ENCODE data around the gene B2M. TPM values are rescaled to one million over a fixed set of nuclear protein-coding genes. Genes with fewer than 3 reads are reported as not detected.
"Not testable (repeated sequence)": the region's sequence is repeated elsewhere in the genome, so short reads cannot be mapped to it uniquely, and the experiment has no call there.

Gene B2M
- polyA plus RNA-seq, 1 donor (not counting 4 experiments of a cell fraction or from before 2014, with no cell fraction given) = 3,098 TPM

DNA sequence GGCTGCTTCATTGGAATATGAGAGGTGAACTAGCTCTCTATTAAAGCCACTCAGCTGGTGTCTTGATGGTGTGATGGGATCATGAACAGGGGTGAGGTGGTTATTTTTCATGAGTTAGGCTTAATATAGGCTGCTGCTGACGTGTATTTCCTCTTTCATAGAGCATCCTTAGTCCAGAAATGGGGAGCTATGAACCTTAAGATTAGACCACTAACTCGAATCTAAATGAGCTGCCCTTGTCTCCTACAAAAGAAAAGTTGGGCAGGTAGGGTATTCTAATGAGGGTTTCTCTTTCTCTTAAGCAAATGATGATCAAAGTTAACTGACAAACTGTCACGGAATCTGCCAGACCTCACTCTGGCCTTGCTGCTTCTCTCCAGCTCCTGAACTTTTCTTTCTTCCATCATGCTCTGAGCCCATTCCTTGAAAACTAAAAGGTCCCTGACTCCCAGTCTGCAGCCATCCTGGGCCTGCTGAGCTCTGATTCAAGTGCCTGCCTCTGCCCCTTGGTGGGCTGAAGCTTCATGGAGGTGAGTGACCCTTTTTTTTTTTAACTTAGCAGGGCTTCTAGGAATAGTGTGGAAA, 25.0 kb downstream of the B2M start, which contains the start of gene TRIM69:
Gene TRIM69 (plus strand): TSS at position 348 of the 585 bp plus-strand sequence. CDS start 177 bp downstream, at position 525.
- Histone ChIP-seq H3K27ac (ENCODE audit: control insufficient read depth, insufficient read depth, low read length) (no peak within 1 kb of the TSS), H3K9me1 (ENCODE audit: control insufficient read depth, extremely low read depth, insufficient read depth, low read length) (no peaks in the 10 kb centered on the region), H3K27me3 (ENCODE audit: control insufficient read depth, extremely low read depth, insufficient read depth, low read length) (no peaks in the 10 kb centered on the region), H3K9ac (ENCODE audit: control insufficient read depth, extremely low read depth, insufficient read depth, low read length) (no peak within 1 kb of the TSS), H2AFZ (ENCODE audit: control insufficient read depth, low read length) (no peak within 1 kb of the TSS), H3K9me3 (ENCODE audit: control insufficient read depth, low read depth, low read length) (no peaks in the 10 kb centered on the region), H3K4me3 (ENCODE audit: control insufficient read depth in 2 of 3, extremely low read depth in 1 of 3, insufficient read depth in 2 of 3, low read depth in 1 of 3, low read length in 3 of 3) (no peak within 1 kb of the TSS), H3K36me3 (ENCODE audit: control insufficient read depth in 2 of 2, extremely low read depth in 1 of 2, insufficient read depth in 2 of 2, low read length in 2 of 2) (no peaks in the 10 kb centered on the region), H3K4me1 (ENCODE audit: control insufficient read depth, extremely low read depth, insufficient read depth, low read length) (no peaks in the 10 kb centered on the region), H3K79me2 (ENCODE audit: control insufficient read depth, insufficient read depth, low read length) (no peaks in the 10 kb centered on the region), H4K20me1 (ENCODE audit: control insufficient read depth, extremely low read depth, insufficient read depth, low read length) (no peaks in the 10 kb centered on the region), H3K4me2 (ENCODE audit: control insufficient read depth, extremely low read depth, insufficient read depth, low read depth, low read length) (no peak within 1 kb of the TSS)
- dilution Hi-C loops (cut with MboI; ENCODE audit: extremely low pct_ligation_motif_present, low sequenced_read_pairs) = loop anchor here (5.0 kb wide), 1 partner anchor 51 kb away; no protein-coding TSS in a partner anchor
- no peak for FAIRE-seq
- TF ChIP-seq EZH2 (IDR thresholded peaks at IDR 0.05; ENCODE audit: low read length) = no peak
- DNase-seq (ENCODE audit: low read depth, low spot score) = no peak

DNA sequence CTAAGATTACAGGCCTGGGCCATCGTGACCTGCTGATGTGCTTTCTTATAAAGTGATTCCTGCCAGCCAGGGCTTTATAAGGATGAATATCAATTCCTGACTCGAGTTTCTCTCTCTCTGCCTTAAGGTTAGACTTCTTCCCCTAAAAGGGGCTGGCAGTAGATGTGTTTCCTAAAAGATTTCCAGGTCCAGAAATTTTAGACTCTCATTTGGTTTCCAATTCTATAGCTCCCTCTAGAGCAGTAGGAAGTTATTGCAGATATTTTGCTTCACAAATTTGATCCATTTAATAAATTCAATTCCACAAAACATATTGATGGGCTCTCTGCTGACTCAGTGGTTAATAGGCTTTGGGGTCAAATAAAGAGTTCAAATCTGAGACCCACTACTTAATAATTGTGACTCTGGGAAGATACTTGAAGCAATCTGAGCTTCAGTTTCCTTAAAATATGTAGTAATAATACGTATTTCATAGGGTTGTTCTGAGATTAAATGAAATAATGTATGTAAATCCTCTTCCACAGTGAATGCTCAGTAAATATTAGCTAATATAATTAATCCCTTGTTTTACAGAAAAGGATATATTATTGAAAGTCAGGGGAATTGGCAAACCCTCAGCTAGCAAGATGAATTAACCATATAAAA, 27.1 kb downstream of the B2M start:
- Histone ChIP-seq H3K27me3 (ENCODE audit: control insufficient read depth, extremely low read depth, insufficient read depth, low read length) (no peaks in the 10 kb centered on the region), H3K4me2 (ENCODE audit: control insufficient read depth, extremely low read depth, insufficient read depth, low read depth, low read length) (no peak overlapping the region), H3K36me3 (ENCODE audit: control insufficient read depth in 2 of 2, extremely low read depth in 1 of 2, insufficient read depth in 2 of 2, low read length in 2 of 2) (no peaks in the 10 kb centered on the region), H3K79me2 (ENCODE audit: control insufficient read depth, insufficient read depth, low read length) (no peaks in the 10 kb centered on the region), H3K4me1 (ENCODE audit: control insufficient read depth, extremely low read depth, insufficient read depth, low read length) (no peaks in the 10 kb centered on the region), H3K4me3 (ENCODE audit: control insufficient read depth in 2 of 3, extremely low read depth in 1 of 3, insufficient read depth in 2 of 3, low read depth in 1 of 3, low read length in 3 of 3) (no peak overlapping the region), H3K9ac (ENCODE audit: control insufficient read depth, extremely low read depth, insufficient read depth, low read length) (no peak overlapping the region), H3K9me1 (ENCODE audit: control insufficient read depth, extremely low read depth, insufficient read depth, low read length) (no peaks in the 10 kb centered on the region), H3K9me3 (ENCODE audit: control insufficient read depth, low read depth, low read length) (no peaks in the 10 kb centered on the region), H3K27ac (ENCODE audit: control insufficient read depth, insufficient read depth, low read length) (no peak overlapping the region), H2AFZ (ENCODE audit: control insufficient read depth, low read length) (no peak overlapping the region), H4K20me1 (ENCODE audit: control insufficient read depth, extremely low read depth, insufficient read depth, low read length) (no peaks in the 10 kb centered on the region)
- DNase-seq (ENCODE audit: low read depth, low spot score) = no peak
- dilution Hi-C loops (cut with MboI; ENCODE audit: extremely low pct_ligation_motif_present, low sequenced_read_pairs) = loop anchor here (5.0 kb wide), 1 partner anchor 49 kb away; no protein-coding TSS in a partner anchor
- no peak for FAIRE-seq
- TF ChIP-seq, protein P1, sequence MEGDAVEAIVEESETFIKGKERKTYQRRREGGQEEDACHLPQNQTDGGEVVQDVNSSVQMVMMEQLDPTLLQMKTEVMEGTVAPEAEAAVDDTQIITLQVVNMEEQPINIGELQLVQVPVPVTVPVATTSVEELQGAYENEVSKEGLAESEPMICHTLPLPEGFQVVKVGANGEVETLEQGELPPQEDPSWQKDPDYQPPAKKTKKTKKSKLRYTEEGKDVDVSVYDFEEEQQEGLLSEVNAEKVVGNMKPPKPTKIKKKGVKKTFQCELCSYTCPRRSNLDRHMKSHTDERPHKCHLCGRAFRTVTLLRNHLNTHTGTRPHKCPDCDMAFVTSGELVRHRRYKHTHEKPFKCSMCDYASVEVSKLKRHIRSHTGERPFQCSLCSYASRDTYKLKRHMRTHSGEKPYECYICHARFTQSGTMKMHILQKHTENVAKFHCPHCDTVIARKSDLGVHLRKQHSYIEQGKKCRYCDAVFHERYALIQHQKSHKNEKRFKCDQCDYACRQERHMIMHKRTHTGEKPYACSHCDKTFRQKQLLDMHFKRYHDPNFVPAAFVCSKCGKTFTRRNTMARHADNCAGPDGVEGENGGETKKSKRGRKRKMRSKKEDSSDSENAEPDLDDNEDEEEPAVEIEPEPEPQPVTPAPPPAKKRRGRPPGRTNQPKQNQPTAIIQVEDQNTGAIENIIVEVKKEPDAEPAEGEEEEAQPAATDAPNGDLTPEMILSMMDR (optimal IDR thresholded peaks at IDR 0.05 in 1 of 3, IDR thresholded peaks at IDR 0.05 in 1 of 3, conservative IDR thresholded peaks at IDR 0.05 in 1 of 3; ENCODE audit: extremely low read depth in 1 of 3, insufficient read depth in 2 of 3, low read length in 3 of 3) = peak in 2 of 3 experiments; percentile 52 to 66
- TF ChIP-seq EZH2 (IDR thresholded peaks at IDR 0.05; ENCODE audit: low read length) = no peak

DNA sequence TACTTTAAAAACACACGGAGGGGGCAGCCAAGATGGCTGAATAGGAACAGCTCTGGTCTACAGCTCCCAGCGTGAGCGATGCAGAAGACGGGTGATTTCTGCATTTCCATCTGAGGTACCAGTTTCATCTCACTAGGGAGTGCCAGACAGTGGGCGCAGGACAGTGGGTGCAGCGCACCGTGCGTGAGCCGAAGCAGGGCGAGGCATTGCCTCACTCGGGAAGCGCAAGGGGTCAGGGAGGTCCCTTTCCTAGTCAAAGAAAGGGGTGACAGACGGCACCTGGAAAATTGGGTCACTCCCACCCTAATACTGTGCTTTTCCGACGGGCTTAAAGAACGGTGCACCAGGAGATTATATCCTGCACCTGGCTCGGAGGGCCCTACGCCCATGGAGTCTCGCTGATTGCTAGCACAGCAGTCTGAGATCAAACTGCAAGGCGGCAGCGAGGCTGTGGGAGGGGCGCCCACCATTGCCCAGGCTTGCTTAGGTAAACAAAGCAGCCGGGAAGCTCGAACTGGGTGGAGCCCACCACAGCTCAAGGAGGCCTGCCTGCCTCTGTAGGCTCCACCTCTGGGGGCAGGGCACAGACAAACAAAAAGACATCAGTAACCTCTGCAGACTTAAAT, 28.0 kb downstream of the B2M start:
- H4K20me1 ChIP-seq (ENCODE audit: control insufficient read depth, extremely low read depth, insufficient read depth, low read length); H3K9ac ChIP-seq (ENCODE audit: control insufficient read depth, extremely low read depth, insufficient read depth, low read length); H3K79me2 ChIP-seq (ENCODE audit: control insufficient read depth, insufficient read depth, low read length); FAIRE-seq; H3K27me3 ChIP-seq (ENCODE audit: control insufficient read depth, extremely low read depth, insufficient read depth, low read length); H3K36me3 ChIP-seq (ENCODE audit: control insufficient read depth in 2 of 2, extremely low read depth in 1 of 2, insufficient read depth in 2 of 2, low read length in 2 of 2); H3K4me1 ChIP-seq (ENCODE audit: control insufficient read depth, extremely low read depth, insufficient read depth, low read length); H2AFZ ChIP-seq (ENCODE audit: control insufficient read depth, low read length); H3K9me1 ChIP-seq (ENCODE audit: control insufficient read depth, extremely low read depth, insufficient read depth, low read length); H3K4me3 ChIP-seq (ENCODE audit: control insufficient read depth in 2 of 3, extremely low read depth in 1 of 3, insufficient read depth in 2 of 3, low read depth in 1 of 3, low read length in 3 of 3); DNase-seq (ENCODE audit: low read depth, low spot score); H3K4me2 ChIP-seq (ENCODE audit: control insufficient read depth, extremely low read depth, insufficient read depth, low read depth, low read length); H3K9me3 ChIP-seq (ENCODE audit: control insufficient read depth, low read depth, low read length); H3K27ac ChIP-seq (ENCODE audit: control insufficient read depth, insufficient read depth, low read length): not testable (repeated sequence)
- dilution Hi-C loops (cut with MboI; ENCODE audit: extremely low pct_ligation_motif_present, low sequenced_read_pairs) = loop anchor here (5.0 kb wide), 1 partner anchor 48 kb away; no protein-coding TSS in a partner anchor

DNA sequence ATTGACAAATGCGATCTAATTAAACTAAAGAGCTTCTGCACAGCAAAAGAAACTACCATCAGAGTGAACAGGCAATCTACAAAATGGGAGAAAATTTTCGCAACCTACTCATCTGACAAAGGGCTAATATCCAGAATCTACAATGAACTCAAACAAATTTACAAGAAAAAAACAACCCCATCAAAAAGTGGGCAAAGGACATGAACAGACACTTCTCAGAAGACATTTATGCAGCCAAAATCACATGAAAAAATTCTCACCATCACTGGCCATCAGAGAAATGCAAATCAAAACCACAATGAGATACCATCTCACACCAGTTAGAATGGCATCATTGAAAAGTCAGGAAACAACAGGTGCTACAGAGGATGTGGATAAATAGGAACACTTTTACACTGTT, 32.1 kb downstream of the B2M start:
- H4K20me1 ChIP-seq (ENCODE audit: control insufficient read depth, extremely low read depth, insufficient read depth, low read length); H2AFZ ChIP-seq (ENCODE audit: control insufficient read depth, low read length); H3K27ac ChIP-seq (ENCODE audit: control insufficient read depth, insufficient read depth, low read length); FAIRE-seq; H3K36me3 ChIP-seq (ENCODE audit: control insufficient read depth in 2 of 2, extremely low read depth in 1 of 2, insufficient read depth in 2 of 2, low read length in 2 of 2); DNase-seq (ENCODE audit: low read depth, low spot score); H3K9me3 ChIP-seq (ENCODE audit: control insufficient read depth, low read depth, low read length); H3K79me2 ChIP-seq (ENCODE audit: control insufficient read depth, insufficient read depth, low read length); H3K4me2 ChIP-seq (ENCODE audit: control insufficient read depth, extremely low read depth, insufficient read depth, low read depth, low read length); H3K9me1 ChIP-seq (ENCODE audit: control insufficient read depth, extremely low read depth, insufficient read depth, low read length); H3K4me3 ChIP-seq (ENCODE audit: control insufficient read depth in 2 of 3, extremely low read depth in 1 of 3, insufficient read depth in 2 of 3, low read depth in 1 of 3, low read length in 3 of 3); H3K27me3 ChIP-seq (ENCODE audit: control insufficient read depth, extremely low read depth, insufficient read depth, low read length); dilution Hi-C loops (cut with MboI; ENCODE audit: extremely low pct_ligation_motif_present, low sequenced_read_pairs); H3K9ac ChIP-seq (ENCODE audit: control insufficient read depth, extremely low read depth, insufficient read depth, low read length); H3K4me1 ChIP-seq (ENCODE audit: control insufficient read depth, extremely low read depth, insufficient read depth, low read length): not testable (repeated sequence)

Data from keratinocyte (primary cell).